T47D (cell line): Measurements from ENCODE around the gene TADA1.

Experiments used
- DNase-seq, 2 experiments: peaks; one replicate each; pipeline versions ENCODE4 v3.0.0 to v3.0.0-alpha.2; 2011 to 2012; ENCODE audit warnings: low read depth in 1 of 2, low spot score in 1 of 2
- JUND ChIP-seq: IDR thresholded peaks from 2 replicates; pipeline ENCODE4 v1.6.1; 2012; ENCODE audit warnings: low read depth
- in situ Hi-C: cut with HindIII; loops from 2 replicates; pipeline ENCODE4 v1.10.0; 2016; ENCODE audit warnings: low sequenced_read_pairs, low pct_unique_long_range_greater_than_20kb

TADA1 gene, protein sequence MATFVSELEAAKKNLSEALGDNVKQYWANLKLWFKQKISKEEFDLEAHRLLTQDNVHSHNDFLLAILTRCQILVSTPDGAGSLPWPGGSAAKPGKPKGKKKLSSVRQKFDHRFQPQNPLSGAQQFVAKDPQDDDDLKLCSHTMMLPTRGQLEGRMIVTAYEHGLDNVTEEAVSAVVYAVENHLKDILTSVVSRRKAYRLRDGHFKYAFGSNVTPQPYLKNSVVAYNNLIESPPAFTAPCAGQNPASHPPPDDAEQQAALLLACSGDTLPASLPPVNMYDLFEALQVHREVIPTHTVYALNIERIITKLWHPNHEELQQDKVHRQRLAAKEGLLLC

DNA sequence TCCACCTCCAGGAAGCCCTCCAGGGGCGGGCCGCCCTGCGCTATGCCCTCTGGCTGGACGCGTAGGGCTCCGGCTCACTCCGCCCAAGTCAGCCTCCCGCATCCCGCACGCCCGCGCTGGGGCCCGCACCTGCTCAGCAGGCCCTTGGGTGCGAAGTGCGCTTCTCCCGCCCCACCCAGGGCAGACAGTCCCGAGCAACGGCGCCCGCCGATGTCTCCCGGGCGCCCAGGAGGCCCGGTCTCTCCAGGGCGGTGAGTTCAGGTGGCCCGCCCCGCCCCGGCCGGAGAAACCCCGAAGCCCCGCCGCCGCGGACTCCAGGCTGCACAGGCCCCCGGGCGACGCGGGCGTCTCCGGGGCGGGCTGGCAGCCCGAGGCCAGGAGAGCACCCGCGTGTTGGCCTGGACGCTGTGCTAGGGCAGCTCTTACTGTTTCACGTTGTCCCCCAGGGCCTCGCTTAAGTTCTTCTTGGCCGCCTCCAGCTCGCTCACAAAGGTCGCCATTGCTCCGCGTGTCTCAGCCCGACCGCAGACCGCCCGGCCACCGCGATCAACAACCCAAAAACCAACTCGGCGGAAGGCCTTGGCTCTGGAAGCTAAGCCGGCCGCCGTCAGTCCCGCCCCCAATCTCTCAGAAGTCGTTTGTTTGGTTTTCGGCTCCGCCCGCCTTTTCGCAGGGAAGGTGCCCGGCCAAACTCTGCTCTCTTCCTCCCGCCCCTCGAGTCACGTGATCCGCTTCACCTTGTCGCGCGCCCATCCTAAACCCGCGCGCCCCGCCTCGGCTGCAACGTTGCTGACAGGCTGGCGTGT, at the start of gene TADA1:
TADA1 (minus strand) TSS at position 531 of the 806 bp plus-strand sequence; CDS start at position 500, 31 bp downstream.
- peak; percentile 92 to 99 for DNase-seq
- in situ Hi-C loops, result no loop called here

DNA sequence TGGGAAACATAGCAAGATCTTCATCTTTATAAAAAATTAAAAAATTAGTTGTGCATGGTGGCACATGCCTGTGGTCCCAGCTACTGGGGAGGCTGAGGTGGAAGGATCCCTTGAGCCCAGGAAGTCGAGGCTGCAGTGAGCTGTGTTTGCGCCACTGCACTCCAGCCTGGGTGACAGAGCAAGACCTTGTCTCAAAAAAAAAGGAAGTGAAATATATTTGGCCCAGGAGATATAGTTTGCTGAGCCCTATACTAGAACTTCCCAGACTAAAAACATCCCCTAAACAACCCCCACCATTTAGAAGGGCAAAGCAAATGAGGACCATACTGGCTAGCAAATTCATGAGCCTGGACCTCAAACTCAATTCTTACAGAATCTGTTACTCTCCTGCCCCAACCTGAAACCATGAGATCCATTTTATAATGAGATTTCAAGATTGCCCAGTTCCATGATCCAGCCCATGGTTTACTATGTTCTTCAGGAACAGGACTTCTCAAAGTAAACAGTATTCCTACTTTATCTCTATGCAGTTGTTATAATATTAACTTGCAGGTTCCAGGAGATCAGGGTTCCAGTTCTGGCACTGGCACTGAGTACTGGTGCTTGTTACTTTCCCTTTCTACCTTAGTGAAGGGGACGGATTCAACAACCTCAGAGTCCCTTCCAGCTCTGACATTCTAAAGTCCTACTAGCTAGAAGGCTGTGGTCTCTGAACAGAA, 48.9 kb upstream of the TADA1 start:
- in situ Hi-C loops, result no loop called here
- DNase-seq, result no peak
- no peak for TF ChIP-seq JUND

More for the DNA sequence above, at the start of gene TADA1:
- TF ChIP-seq JUND, result no peak

DNA sequence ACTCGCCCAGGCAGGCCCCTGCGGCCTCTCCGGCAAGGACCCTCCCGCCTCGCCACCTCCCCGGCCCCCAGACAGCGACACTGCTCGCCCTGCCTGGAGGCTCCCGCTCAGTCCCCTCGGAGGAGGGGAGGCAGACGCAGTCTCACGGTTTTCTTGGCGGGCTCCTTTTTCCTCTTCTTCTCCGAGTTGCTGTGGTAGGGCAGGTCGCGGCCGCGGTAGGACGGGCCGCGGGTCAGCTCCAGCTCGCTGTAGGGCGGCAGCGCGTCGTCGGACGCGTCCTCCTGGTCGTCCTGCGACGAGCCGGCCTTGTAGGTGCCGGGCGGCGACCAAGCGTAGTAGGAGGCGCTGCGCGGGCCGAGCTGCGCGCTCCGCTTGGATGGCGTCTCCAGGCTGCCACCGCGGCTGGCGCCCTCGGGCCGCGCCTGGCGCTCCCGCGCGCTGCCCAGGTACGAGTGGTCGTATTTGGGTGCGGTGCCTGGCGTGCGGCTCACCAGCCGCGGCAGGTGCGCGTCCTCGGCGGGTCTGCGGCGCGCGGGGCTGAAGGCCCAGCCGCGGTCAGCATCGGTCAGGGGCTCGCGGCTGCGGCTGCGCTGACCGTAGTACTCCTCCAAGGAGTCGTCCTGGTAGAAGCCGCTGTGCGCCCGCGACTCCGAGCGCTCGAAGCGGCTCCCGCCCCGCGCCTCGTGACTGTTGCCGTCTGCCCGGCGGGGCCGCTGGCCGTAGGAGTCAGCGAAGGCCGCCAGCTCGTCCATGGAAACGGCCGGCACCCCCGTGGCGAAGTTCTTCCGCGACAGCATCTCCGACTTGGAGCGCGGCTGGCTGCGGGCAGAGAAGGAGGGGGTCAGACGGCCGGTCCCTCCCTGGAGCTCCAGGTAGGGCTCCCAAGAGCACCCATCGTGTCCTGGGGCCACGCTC, 44.8 kb upstream of the TADA1 start:
- in situ Hi-C loops, result no loop called here
- DNase-seq, result no peak
- TF ChIP-seq JUND, result no peak

DNA sequence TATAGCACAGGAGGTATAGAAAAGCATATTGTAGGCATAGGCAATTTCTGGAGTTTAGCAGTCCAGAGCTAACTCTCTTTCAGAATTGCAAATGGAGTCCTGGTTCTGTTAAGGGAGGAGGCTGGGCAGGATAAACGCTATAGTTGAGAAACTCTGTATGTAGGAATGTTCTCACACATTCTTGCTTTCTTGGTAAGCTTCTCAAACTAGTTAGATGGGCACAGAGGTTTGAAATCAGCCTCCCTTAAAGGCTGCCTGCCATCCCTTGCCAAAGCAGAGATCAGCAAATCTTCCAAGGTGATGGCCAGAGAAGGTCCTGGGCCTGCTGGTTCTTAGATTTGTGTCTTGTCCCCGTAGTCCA, 42.9 kb upstream of the TADA1 start:
- DNase-seq, result no peak
- in situ Hi-C loops, result no loop called here
- TF ChIP-seq JUND, result no peak

DNA sequence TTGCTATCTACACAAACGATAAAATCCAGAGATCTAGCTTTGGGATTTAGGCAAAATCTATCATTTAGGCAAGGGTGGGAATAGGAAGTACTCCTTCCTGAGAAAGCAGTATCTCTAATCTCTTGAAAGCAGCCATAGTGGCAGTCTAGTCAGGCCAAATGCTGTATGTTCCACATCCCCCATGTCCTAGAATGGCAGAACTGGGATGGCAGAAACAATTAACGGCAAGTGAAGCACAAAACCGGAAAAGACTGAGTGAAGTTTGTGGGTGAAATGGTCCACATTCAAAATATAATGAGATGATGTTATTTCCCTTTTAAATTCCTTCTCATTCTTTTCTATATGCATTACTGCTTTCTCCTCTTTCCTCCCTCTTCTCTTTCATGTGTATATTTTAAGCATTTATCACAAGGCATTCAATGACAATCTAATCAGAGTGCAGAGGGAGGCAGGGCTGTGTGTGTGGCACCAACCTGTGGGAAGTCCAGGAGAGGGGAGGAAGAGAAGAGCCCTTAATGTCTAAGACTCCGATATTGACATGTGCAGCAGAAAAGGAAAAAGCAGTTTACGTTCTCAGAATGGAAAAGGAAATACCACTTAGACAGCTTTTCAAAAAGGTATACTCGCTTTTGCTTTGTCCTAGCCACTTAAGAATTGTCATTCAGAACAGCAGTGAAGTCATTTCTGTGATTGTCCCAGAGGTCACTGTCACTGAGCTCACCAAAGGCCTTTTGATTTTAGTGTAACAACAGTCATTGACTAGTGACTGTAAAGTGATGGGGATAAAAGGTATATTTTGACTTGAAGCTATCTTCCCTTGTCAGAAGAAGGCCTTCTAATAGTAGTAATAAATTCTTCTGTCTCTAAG, 42.3 kb upstream of the TADA1 start:
- DNase-seq, result no peak
- in situ Hi-C loops, result no loop called here
- TF ChIP-seq JUND, result no peak

DNA sequence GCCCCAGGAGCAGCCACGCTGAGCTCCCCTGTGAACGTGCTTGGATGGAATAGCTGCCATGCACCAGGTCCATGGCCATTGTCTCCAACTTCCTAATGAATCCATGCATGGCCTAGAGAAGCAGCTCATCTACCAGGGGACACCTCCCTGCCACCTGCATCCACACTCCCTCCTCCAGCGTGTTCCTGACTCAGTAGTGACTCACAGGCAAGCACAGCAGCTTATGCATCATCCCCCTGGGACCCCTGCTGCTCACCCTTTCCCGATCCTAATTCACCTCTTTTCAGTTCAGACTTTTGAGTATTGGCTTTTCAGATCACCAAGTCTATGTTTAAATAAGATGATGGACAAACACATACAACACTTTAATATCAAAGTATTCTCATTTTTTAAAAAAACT, 39.9 kb upstream of the TADA1 start:
- no peak for TF ChIP-seq JUND
- DNase-seq, result no peak
- in situ Hi-C loops, result no loop called here

DNA sequence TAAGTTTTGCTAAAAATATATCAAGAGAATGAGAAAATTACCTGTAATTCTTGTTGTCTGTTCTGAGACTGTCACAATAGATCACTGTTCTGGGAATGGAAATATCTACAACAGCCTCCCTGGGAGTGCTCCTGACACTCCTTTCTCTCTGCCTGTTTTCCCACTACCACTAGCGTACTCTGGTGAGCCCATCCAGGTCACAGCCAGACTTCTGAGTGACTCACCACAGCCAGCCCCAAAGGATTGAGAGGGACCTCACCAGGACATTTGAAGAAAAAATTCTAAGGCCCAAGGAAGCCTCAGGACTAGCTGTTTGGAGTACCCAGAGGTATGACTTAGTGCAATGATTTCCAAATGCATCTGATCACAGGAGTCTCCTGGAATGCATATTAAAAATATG, 39.0 kb upstream of the TADA1 start:
- in situ Hi-C loops, result no loop called here
- no peak for DNase-seq
- TF ChIP-seq JUND, result no peak

DNA sequence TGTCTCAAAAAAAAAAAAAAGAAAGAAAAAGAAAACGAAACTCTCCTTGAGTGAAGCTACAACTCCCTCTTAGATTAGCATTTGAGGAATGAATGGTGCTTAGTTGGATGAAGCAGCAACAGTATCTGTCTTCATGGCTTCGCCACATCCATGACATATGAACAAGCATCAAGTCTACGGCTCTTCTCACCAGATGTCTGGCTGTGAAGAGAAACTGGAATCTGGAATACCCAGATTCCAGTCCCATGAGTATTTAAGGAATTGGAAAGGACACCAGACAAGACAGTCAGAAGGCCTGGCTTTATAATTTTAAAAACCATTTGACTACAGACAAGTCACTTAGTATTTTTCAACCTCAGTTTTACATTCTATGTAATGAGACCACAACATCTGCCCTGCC, 38.0 kb upstream of the TADA1 start:
- no peak for DNase-seq
- TF ChIP-seq JUND, result no peak
- in situ Hi-C loops, result no loop called here

DNA sequence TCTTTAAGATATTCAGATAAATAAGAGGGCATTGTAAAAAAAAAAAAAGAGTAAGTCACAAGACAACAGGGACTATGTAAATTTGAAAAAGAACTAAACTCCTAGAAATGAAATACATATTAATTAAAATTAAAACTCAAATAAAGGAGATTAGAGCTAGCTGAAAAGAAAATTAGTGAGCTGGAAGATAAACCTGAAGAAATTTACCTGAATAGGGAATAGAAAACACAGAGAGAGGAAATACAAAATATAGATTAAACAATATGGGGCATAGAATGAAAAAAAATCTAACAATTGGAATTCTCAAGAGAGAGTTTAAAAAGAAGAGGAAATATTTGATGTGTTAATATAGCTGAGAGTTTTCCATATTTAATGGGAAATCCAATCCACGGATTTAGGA, 35.6 kb upstream of the TADA1 start:
- in situ Hi-C loops, result no loop called here
- TF ChIP-seq JUND, result no peak

DNA sequence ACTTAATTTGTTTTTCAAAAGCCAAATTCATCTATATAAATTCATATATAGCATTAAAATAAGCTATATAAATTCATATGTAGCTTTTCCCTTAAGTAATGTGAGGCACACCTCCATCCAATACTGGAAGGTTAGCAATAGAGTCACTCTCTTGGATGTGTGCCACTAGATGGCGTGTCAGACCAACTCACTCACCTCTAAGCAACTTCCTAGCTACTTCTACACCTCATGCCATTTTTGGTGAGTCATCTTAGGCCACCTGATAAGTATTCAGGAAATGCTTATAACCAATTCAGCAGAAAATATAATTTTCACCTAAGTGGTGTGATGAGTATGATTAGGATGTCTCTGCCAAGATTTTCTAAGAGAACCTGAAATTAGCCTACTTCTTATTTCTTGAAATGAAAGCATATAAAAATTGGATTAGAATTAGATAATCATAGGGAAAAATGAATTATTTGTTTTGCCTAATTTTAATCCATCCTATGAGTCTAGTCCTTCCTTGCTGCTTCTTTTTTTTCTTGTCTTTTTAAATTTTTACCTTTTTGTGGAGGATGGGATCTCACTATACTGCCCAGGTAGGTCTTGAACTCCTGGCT, 34.4 kb upstream of the TADA1 start:
- peak; percentile 84 to 93 for DNase-seq
- TF ChIP-seq JUND, result no peak
- in situ Hi-C loops, result no loop called here

More for the DNA sequence above, 35.6 kb upstream of the TADA1 start:
- no peak for DNase-seq

DNA sequence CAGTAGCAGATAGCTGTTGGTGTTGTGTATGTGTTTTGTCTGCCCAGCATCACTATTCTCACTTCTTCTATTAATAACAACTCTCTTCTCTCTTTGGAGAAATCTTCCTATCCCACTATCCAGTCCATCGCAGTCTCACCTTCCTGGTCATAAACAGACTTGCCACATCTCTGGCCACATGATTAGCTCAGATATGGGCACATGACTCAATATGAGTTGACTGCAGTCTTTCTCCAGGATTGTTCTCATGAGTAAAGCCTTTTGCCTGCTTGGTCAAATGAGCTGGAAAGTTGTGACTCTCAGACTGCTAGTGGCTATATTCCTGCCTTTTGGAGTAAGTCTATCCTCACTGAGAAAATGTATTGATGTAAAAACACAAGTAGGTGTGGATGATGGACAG, 32.9 kb upstream of the TADA1 start:
- in situ Hi-C loops, result no loop called here
- TF ChIP-seq JUND, result no peak
- DNase-seq, result no peak
